ENCODE results near the gene TIGD6. TPM values are rescaled to one million over a fixed set of nuclear protein-coding genes. Genes with fewer than 3 reads are reported as not detected.

The TIGD6 gene
- total RNA-seq, 1 experiment from 2014 or later = 2.1 TPM

- peak overlapping the region; percentile 55 for H3K9ac ChIP-seq (ENCODE audit: low read length)
- peak; percentile 76 for ATAC-seq
- H4K20me1 ChIP-seq (ENCODE audit: insufficient read depth) = no peaks in the 10 kb centered on the region
- H3K4me2 ChIP-seq (ENCODE audit: low read length) = peak overlapping the region; percentile 76
- H3K79me2 ChIP-seq (ENCODE audit: insufficient read depth, low read length) = peaks cover 78% of the 10 kb centered on the region
- BruUV-seq (replicated peaks) = no TSS peak
- ChIA-PET POLR2A (interaction anchor here (0.9 to 2.5 kb wide), 5 partner anchors 13 to 61 kb away, joined by 4 to 9 read pairs (median 5); partner anchors contain the start of genes HMGXB3, SLC26A2 and TIGD6), RAD21 (ENCODE audit: low non-redundant PET in 1 of 2, low total read pairs in 2 of 2, uncharacterized antibody in 2 of 2, unreplicated experiment in 2 of 2) (interaction anchor here in 1 of 2 experiments (1.1 kb wide), 1 partner anchor 22 kb away, joined by 3 read pairs; the partner anchor contains the start of genes HMGXB3 and TIGD6), CTCF (interaction anchor here (1.8 kb wide), 1 partner anchor 188 kb away, joined by 4 read pairs; no protein-coding TSS in a partner anchor)
- DNase-seq (ENCODE audit: low read depth, low spot score) = peak; percentile 83
- intact Hi-C loops (cut with micrococcal nuclease) = no loop called here
- H3K27me3 ChIP-seq (ENCODE audit: insufficient read depth, low read length) = no peaks in the 10 kb centered on the region
- peaks cover 41 to 69% of the 10 kb centered on the region in 2 experiments for H3K4me1 ChIP-seq (ENCODE audit: control insufficient read depth in 1 of 2, insufficient read depth in 2 of 2, low read length in 2 of 2)
- H3K9me2 ChIP-seq (ENCODE audit: insufficient read depth) = no peaks in the 10 kb centered on the region
- H3K36me3 ChIP-seq (ENCODE audit: control insufficient read depth in 1 of 2, insufficient read depth in 2 of 2, low read length in 2 of 2) = peaks cover 28 to 68% of the 10 kb centered on the region in 2 experiments
- no peaks in the 10 kb centered on the region for H3K9me3 ChIP-seq (ENCODE audit: control insufficient read depth in 1 of 2, insufficient read depth in 1 of 2, low read depth in 1 of 2, low read length in 2 of 2)
- H2AFZ ChIP-seq (ENCODE audit: low read depth, low read length, poor library complexity, severe bottlenecking) = no peak overlapping the region
- peak overlapping the region; percentile 3 to 42 for H3K4me3 ChIP-seq (replicated peaks in 1 of 2; ENCODE audit: low read depth in 1 of 2, low read length in 2 of 2)
- peak overlapping the region; percentile 93 for H3K27ac ChIP-seq (ENCODE audit: low read depth, low read length)
- 0 out of 2 replicates have a peak, but pooled peaks have one; percentile 51 for TF ChIP-seq CBX3 (IDR thresholded peaks at IDR 0.05; ENCODE audit: low read depth)
- TF ChIP-seq FOSL1 (IDR thresholded peaks at IDR 0.05; ENCODE audit: low read depth) = peak; percentile 92
- TF ChIP-seq TCF7L2 (IDR thresholded peaks at IDR 0.05; ENCODE audit: borderline replicate concordance, extremely low read depth, insufficient read depth, insufficient read length) = peak; percentile 23
- TF ChIP-seq ELF1 (IDR thresholded peaks at IDR 0.05; ENCODE audit: borderline replicate concordance, low read depth) = no peak
- no peak for TF ChIP-seq ZNF274 (IDR thresholded peaks at IDR 0.05; ENCODE audit: low read depth, low read length)
- TF ChIP-seq EGR1 (IDR thresholded peaks at IDR 0.05; ENCODE audit: low read depth) = no peak
- TF ChIP-seq YY1 (IDR thresholded peaks at IDR 0.05; ENCODE audit: extremely low read depth, insufficient replicate concordance, low read depth, low read length) = peak; percentile 35
- TF ChIP-seq EZH2 (IDR thresholded peaks at IDR 0.05) = no peak
- peak; percentile 73 for TF ChIP-seq CEBPB (IDR thresholded peaks at IDR 0.05; ENCODE audit: low read depth)
- no peak for TF ChIP-seq POLR2A (IDR thresholded peaks at IDR 0.05; ENCODE audit: borderline replicate concordance, extremely low read depth, insufficient read depth, insufficient read length)
- peak; percentile 49 for TF ChIP-seq SRF (IDR thresholded peaks at IDR 0.05; ENCODE audit: low read depth)
- peak; percentile 82 for TF ChIP-seq SP1 (IDR thresholded peaks at IDR 0.05; ENCODE audit: low read depth)
- 0 out of 2 replicates have a peak, but pooled peaks have one; percentile 2 for TF ChIP-seq MAX (IDR thresholded peaks at IDR 0.05)
- peak; percentile 93 for TF ChIP-seq JUND (IDR thresholded peaks at IDR 0.05)
- TF ChIP-seq, protein P1, sequence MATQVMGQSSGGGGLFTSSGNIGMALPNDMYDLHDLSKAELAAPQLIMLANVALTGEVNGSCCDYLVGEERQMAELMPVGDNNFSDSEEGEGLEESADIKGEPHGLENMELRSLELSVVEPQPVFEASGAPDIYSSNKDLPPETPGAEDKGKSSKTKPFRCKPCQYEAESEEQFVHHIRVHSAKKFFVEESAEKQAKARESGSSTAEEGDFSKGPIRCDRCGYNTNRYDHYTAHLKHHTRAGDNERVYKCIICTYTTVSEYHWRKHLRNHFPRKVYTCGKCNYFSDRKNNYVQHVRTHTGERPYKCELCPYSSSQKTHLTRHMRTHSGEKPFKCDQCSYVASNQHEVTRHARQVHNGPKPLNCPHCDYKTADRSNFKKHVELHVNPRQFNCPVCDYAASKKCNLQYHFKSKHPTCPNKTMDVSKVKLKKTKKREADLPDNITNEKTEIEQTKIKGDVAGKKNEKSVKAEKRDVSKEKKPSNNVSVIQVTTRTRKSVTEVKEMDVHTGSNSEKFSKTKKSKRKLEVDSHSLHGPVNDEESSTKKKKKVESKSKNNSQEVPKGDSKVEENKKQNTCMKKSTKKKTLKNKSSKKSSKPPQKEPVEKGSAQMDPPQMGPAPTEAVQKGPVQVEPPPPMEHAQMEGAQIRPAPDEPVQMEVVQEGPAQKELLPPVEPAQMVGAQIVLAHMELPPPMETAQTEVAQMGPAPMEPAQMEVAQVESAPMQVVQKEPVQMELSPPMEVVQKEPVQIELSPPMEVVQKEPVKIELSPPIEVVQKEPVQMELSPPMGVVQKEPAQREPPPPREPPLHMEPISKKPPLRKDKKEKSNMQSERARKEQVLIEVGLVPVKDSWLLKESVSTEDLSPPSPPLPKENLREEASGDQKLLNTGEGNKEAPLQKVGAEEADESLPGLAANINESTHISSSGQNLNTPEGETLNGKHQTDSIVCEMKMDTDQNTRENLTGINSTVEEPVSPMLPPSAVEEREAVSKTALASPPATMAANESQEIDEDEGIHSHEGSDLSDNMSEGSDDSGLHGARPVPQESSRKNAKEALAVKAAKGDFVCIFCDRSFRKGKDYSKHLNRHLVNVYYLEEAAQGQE (IDR thresholded peaks at IDR 0.05; ENCODE audit: low read depth) = no peak
- TF ChIP-seq, protein P2, sequence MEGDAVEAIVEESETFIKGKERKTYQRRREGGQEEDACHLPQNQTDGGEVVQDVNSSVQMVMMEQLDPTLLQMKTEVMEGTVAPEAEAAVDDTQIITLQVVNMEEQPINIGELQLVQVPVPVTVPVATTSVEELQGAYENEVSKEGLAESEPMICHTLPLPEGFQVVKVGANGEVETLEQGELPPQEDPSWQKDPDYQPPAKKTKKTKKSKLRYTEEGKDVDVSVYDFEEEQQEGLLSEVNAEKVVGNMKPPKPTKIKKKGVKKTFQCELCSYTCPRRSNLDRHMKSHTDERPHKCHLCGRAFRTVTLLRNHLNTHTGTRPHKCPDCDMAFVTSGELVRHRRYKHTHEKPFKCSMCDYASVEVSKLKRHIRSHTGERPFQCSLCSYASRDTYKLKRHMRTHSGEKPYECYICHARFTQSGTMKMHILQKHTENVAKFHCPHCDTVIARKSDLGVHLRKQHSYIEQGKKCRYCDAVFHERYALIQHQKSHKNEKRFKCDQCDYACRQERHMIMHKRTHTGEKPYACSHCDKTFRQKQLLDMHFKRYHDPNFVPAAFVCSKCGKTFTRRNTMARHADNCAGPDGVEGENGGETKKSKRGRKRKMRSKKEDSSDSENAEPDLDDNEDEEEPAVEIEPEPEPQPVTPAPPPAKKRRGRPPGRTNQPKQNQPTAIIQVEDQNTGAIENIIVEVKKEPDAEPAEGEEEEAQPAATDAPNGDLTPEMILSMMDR (IDR thresholded peaks at IDR 0.05 in 2 of 3, conservative IDR thresholded peaks at IDR 0.05 in 1 of 3; ENCODE audit: borderline replicate concordance in 1 of 3, insufficient read depth in 1 of 3, low read depth in 2 of 3, low read length in 2 of 3) = no peak
- no peak for TF ChIP-seq EZH2phosphoT487 (IDR thresholded peaks at IDR 0.05; ENCODE audit: borderline replicate concordance)
- TF ChIP-seq ZFX (IDR thresholded peaks at IDR 0.05) = no peak
- TF ChIP-seq ATF3 (IDR thresholded peaks at IDR 0.05) = no peak
- no peak for TF ChIP-seq ZBTB33 (IDR thresholded peaks at IDR 0.05; ENCODE audit: extremely low read depth, insufficient replicate concordance, low read length)
- TF ChIP-seq POLR2AphosphoS5 (IDR thresholded peaks at IDR 0.05; ENCODE audit: low read depth, low read length) = peak; percentile 68
Measured at GRCh38 chr5:150022158-150022531, 21.7 kb upstream of the TIGD6 start.

All from HCT116 (cell line).